Epithelial cell of esophagus (primary cell): ENCODE measurements around the gene AKAP11.

Experiments used
- DNase-seq: peaks from one replicate; pipeline ENCODE4 v3.0.0; 2010; ENCODE audit warnings: low read depth
- H3K4me3 ChIP-seq: 2 replicates; pipeline ENCODE4 v1.5.1; 2011; ENCODE audit warnings: mild to moderate bottlenecking, low read length, control low read depth
- TF ChIP-seq, protein P1 (sequence below): IDR thresholded peaks from 2 replicates; pipeline ENCODE4 v1.5.1; 2011; ENCODE audit warnings: low read depth, mild to moderate bottlenecking, low read length, control low read depth, inconsistent platforms; ENCODE audit not compliant: insufficient read depth; ENCODE audit errors: missing control alignments

The AKAP11 gene

GRCh38 chr13:42329239-42329638, 57.3 kb downstream of the AKAP11 start:
- DNase-seq = no peak
- no peak overlapping the region for H3K4me3 ChIP-seq
- TF ChIP-seq, protein P1, sequence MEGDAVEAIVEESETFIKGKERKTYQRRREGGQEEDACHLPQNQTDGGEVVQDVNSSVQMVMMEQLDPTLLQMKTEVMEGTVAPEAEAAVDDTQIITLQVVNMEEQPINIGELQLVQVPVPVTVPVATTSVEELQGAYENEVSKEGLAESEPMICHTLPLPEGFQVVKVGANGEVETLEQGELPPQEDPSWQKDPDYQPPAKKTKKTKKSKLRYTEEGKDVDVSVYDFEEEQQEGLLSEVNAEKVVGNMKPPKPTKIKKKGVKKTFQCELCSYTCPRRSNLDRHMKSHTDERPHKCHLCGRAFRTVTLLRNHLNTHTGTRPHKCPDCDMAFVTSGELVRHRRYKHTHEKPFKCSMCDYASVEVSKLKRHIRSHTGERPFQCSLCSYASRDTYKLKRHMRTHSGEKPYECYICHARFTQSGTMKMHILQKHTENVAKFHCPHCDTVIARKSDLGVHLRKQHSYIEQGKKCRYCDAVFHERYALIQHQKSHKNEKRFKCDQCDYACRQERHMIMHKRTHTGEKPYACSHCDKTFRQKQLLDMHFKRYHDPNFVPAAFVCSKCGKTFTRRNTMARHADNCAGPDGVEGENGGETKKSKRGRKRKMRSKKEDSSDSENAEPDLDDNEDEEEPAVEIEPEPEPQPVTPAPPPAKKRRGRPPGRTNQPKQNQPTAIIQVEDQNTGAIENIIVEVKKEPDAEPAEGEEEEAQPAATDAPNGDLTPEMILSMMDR = no peak

DNA sequence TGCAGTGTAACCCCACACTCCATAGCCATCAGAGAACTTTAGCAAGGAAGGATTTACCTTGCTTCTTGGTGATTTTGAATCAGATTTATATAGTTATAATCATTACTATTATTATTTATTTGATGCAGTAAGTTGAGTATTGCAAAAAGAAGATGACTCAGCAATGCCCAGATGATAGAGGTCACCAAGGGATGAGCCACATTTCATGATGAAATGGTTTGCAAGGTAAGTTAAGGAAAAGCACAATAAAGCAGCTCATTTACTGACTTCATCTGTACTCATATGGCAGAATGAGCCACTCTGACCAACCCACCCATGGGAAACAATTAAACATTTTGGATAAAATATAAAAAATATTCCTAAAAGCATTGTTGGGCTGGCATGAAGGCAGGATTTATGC, 59.1 kb downstream of the AKAP11 start:
- DNase-seq = peak; percentile 33
- TF ChIP-seq, protein P1 = no peak
- no peak overlapping the region for H3K4me3 ChIP-seq

- H3K4me3 ChIP-seq = no peak overlapping the region
- peak; percentile 51 for DNase-seq
- TF ChIP-seq, protein P1 = peak; percentile 72
Observed at GRCh38 chr13:42333613-42334328, 61.8 kb downstream of the AKAP11 start.

- no peak overlapping the region for H3K4me3 ChIP-seq
- TF ChIP-seq, protein P1 = no peak
- no peak for DNase-seq
Observed at GRCh38 chr13:42334329-42334706, 62.4 kb downstream of the AKAP11 start.

- no peak overlapping the region for H3K4me3 ChIP-seq
- no peak for DNase-seq
- TF ChIP-seq, protein P1 = no peak
Observed at GRCh38 chr13:42337808-42338600, 66.1 kb downstream of the AKAP11 start.

- TF ChIP-seq, protein P1 = no peak
- DNase-seq = no peak
- H3K4me3 ChIP-seq = no peak overlapping the region
Observed at GRCh38 chr13:42345367-42345766, 73.4 kb downstream of the AKAP11 start.
